Gastrocnemius medialis (tissue), 4 donors: ENCODE measurements around the gene ACAA2. TPM values are rescaled to one million over a fixed set of nuclear protein-coding genes. Genes with fewer than 3 reads are reported as not detected.

Source experiments
- ATAC-seq, 2 donors: fragments of 150-250 bp; one replicate each; pipeline ENCODE4 v1.9.1; 2016
- DNase-seq, 2 donors: peaks; one replicate each; pipeline ENCODE4 v3.0.0-alpha.2; 2019
- H3K27ac ChIP-seq, 4 donors: fragments of 200-600 bp; sonication (generic); 1 replicate in 1 of 4; 2 replicates in 3 of 4; pipeline ENCODE4 v1.5.1; 2016 to 2018; ENCODE audit warnings: mild to moderate bottlenecking in 2 of 4, moderate library complexity in 1 of 4
- H3K27me3 ChIP-seq, 3 donors: fragments of 200-600 bp; sonication (generic) in 2 of 3; 1 replicate in 1 of 3; 2 replicates in 2 of 3; pipeline versions ENCODE4 v1.5.1 to v1.6.0; 2016 to 2019; ENCODE audit warnings: mild to moderate bottlenecking in 1 of 3, moderate library complexity in 1 of 3
- H3K36me3 ChIP-seq, 2 donors: fragments of 200-600 bp; sonication (generic) in 1 of 2; one replicate each; pipeline ENCODE4 v1.5.1; 2017 to 2018
- H3K4me1 ChIP-seq, 2 donors: fragments of 200-600 bp; sonication (generic) in 1 of 2; one replicate each; pipeline ENCODE4 v1.5.1; 2016 to 2017; ENCODE audit warnings: mild to moderate bottlenecking in 2 of 2
- H3K4me3 ChIP-seq, 4 donors: fragments of 200-600 bp; sonication (generic) in 3 of 4; 1 replicate in 1 of 4; 2 replicates in 3 of 4; pipeline ENCODE4 v1.5.1; 2016 to 2019; ENCODE audit warnings: mild to moderate bottlenecking in 2 of 4
- H3K9me3 ChIP-seq, 3 donors: fragments of 200-600 bp; sonication (generic) in 2 of 3; 1 replicate in 1 of 3; 2 replicates in 2 of 3; pipeline ENCODE4 v1.5.1; 2016 to 2019
- CTCF ChIP-seq, 5 experiments: fragments of 450-650 bp in 3 of 5; fragments of 200-600 bp in 2 of 5; sonication (generic) in 2 of 5; IDR thresholded peaks in 4 of 5; conservative IDR thresholded peaks in 1 of 5; 1 replicate in 4 of 5; 2 replicates in 1 of 5; pipeline ENCODE4 v1.5.1; 2016 to 2019; ENCODE audit warnings: antibody characterized with exemption in 5 of 5, mild to moderate bottlenecking in 3 of 5, moderate library complexity in 3 of 5
- POLR2A ChIP-seq, 2 donors: fragments of 450-650 bp; IDR thresholded peaks; one replicate each; pipeline ENCODE4 v1.6.1; 2017; ENCODE audit warnings: antibody characterized with exemption in 2 of 2, mild to moderate bottlenecking in 2 of 2, moderate library complexity in 2 of 2
- in situ Hi-C, 4 donors: fragments of 200-750 bp; cut with MboI; loops; one replicate each; pipeline versions ENCODE4 v1.15.0 to v1.8.0; 2017; ENCODE audit warnings: low sequenced_read_pairs in 4 of 4
- intact Hi-C: fragments of 100-400 bp; cut with DNase I; formaldehyde crosslinking; loops from one replicate; pipeline ENCODE4 v1.15.1; 2023; ENCODE audit warnings: low total_unique reads
- total RNA-seq, 4 donors: library from RNA; depleted of rRNA; stranded (reverse); fragments of >200 nt; gene quantifications; one replicate each; pipeline versions ENCODE4 v1.1.0 to v1.2.3, GENCODE V29; 2016

Gene ACAA2
- total RNA-seq, 4 donors from 2014 or later, result 73.7 to 95.7 (median 79.6) TPM

DNA sequence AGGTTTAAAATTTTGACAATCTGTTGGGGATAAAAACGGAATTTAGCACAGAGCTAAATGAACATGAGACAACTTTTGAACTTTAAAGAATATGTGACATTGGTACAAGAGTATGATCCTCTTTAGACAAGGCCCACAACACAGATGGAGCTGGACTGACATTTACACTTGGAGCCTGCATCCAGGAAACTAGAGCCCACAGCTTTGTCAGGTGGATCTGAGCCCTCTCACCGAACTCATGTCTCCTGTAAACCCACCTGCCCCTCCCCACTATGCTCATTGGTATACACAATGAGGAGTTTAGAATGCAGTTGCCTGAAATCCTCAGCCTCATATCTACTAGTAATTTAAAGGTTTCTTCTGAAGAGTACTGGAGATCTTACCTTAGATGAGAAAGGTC, 22.1 kb upstream of the ACAA2 start:
- no peaks in the 10 kb centered on the region for H3K4me1 ChIP-seq
- intact Hi-C loops (no loop called here), in situ Hi-C loops (no loop called here)
- no peak overlapping the region for H3K4me3 ChIP-seq
- no peaks in the 10 kb centered on the region for H3K36me3 ChIP-seq
- no peaks in the 10 kb centered on the region for H3K27me3 ChIP-seq
- no peak for ATAC-seq
- H3K9me3 ChIP-seq, result no peaks in the 10 kb centered on the region
- no peak overlapping the region for H3K27ac ChIP-seq
- no peak for DNase-seq
- no peak for TF ChIP-seq CTCF (IDR thresholded peaks at IDR 0.05 in 4 of 5, conservative IDR thresholded peaks at IDR 0.05 in 1 of 5)
- no peak for TF ChIP-seq POLR2A (IDR thresholded peaks at IDR 0.05)

- H3K27ac ChIP-seq, result no peak overlapping the region
- no peaks in the 10 kb centered on the region for H3K4me1 ChIP-seq
- ATAC-seq (no peak), DNase-seq (no peak)
- intact Hi-C loops, result no loop called here
- no peak overlapping the region for H3K4me3 ChIP-seq
- no peaks in the 10 kb centered on the region for H3K9me3 ChIP-seq
- in situ Hi-C loops, result no loop called here
- H3K27me3 ChIP-seq, result no peaks in the 10 kb centered on the region
- TF ChIP-seq CTCF (IDR thresholded peaks at IDR 0.05 in 4 of 5, conservative IDR thresholded peaks at IDR 0.05 in 1 of 5), result no peak
- TF ChIP-seq POLR2A (IDR thresholded peaks at IDR 0.05), result no peak
- H3K36me3 ChIP-seq, result no peaks in the 10 kb centered on the region
These were observed 20.9 kb upstream of the ACAA2 start for GRCh38 chr18:49834258-49834657.

- TF ChIP-seq POLR2A (IDR thresholded peaks at IDR 0.05), result no peak
- no peak for TF ChIP-seq CTCF (IDR thresholded peaks at IDR 0.05 in 4 of 5, conservative IDR thresholded peaks at IDR 0.05 in 1 of 5)
- no peak overlapping the region for H3K4me3 ChIP-seq
- H3K27me3 ChIP-seq, result no peaks in the 10 kb centered on the region
- no peak for DNase-seq
- H3K4me1 ChIP-seq, result no peaks in the 10 kb centered on the region
- in situ Hi-C loops, result no loop called here
- no peak for ATAC-seq
- H3K9me3 ChIP-seq, result no peaks in the 10 kb centered on the region
- intact Hi-C loops, result no loop called here
- no peak overlapping the region for H3K27ac ChIP-seq
- H3K36me3 ChIP-seq, result no peaks in the 10 kb centered on the region
These were observed 20.5 kb upstream of the ACAA2 start for GRCh38 chr18:49833814-49834213.

DNA sequence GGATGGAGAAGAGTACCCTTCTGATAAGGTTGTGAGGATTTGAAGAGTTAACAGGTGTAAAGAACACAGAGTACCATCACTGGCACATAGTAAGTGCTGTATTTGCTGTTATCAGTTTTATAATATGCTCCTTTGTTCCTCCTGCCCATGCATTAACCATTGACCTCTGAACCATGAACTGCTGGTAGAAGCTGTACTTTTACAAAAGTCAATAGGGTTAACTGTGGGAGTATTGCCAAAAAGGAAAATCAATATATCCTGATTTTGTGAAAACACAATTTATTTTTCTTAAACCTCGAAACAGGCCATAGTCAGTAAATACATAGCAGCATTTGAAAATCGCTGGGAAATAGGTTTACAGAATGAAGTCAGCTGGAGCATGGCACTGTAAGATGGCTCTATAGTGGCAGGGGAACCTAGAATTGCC, 18.9 kb upstream of the ACAA2 start:
- H3K4me3 ChIP-seq, result no peak overlapping the region
- no peak for DNase-seq
- no peak overlapping the region for H3K27ac ChIP-seq
- no peaks in the 10 kb centered on the region for H3K4me1 ChIP-seq
- in situ Hi-C loops, result no loop called here
- no peak for ATAC-seq
- no peaks in the 10 kb centered on the region for H3K36me3 ChIP-seq
- intact Hi-C loops, result no loop called here
- H3K9me3 ChIP-seq, result no peaks in the 10 kb centered on the region
- TF ChIP-seq POLR2A (IDR thresholded peaks at IDR 0.05) (no peak), CTCF (IDR thresholded peaks at IDR 0.05 in 4 of 5, conservative IDR thresholded peaks at IDR 0.05 in 1 of 5) (no peak)
- H3K27me3 ChIP-seq, result no peaks in the 10 kb centered on the region

DNA sequence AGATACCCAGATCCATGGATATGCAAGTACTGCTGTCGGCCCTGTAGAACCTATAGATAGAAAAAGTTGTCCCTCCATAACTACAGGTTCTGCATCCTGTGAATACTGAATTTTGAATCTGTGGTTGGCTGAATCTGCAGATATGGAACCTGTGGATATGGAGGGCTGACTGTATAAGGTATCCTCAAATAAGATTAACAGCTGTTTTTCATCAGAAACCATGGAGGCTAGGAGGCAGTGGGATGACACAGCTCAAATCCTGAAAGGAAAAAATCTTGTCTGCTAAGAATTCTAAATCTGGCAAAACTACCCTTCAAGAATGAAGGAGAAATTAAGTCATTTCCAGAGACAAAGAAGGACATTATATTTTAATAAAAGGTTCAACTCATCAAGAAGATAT, 14.7 kb upstream of the ACAA2 start:
- Histone ChIP-seq H3K27me3 (no peaks in the 10 kb centered on the region), H3K9me3 (no peaks in the 10 kb centered on the region), H3K27ac (no peak overlapping the region), H3K4me1 (no peaks in the 10 kb centered on the region), H3K4me3 (no peak overlapping the region), H3K36me3 (no peaks in the 10 kb centered on the region)
- ATAC-seq (no peak), DNase-seq (no peak)
- in situ Hi-C loops, result no loop called here
- TF ChIP-seq POLR2A (IDR thresholded peaks at IDR 0.05), result no peak
- no peak for TF ChIP-seq CTCF (IDR thresholded peaks at IDR 0.05 in 4 of 5, conservative IDR thresholded peaks at IDR 0.05 in 1 of 5)
- intact Hi-C loops, result no loop called here
